Activated naive CD4-positive, alpha-beta T cell treated with anti-CD3 and anti-CD28 coated beads, Interleukin-2, amount 10 ng/mL, durations not matched to agents 7 days and 5 days (primary cell): ENCODE measurements around the gene PCDH9.

ENCODE experiments used
- CTCF ChIA-PET: fragments of 350-600 bp; sonication (Branson Sonifier 250); formaldehyde crosslinking; loops from one replicate; lab custom pipeline; 2021; ENCODE audit warnings: antibody characterized with exemption; lab: Charles Lee
- DNase-seq: peaks from one replicate; pipeline ENCODE4 v3.0.0-alpha.2; 2020
- H3K27ac Mint-ChIP-seq: one replicate; pipeline ENCODE4 v1.8.0; 2021; ENCODE audit warnings: mild to moderate bottlenecking, moderate library complexity, mixed read lengths
- H3K27me3 Mint-ChIP-seq: one replicate; pipeline ENCODE4 v1.8.0; 2021; ENCODE audit warnings: mild to moderate bottlenecking, mixed read lengths
- H3K36me3 Mint-ChIP-seq: one replicate; pipeline ENCODE4 v1.8.0; 2021; ENCODE audit warnings: mixed read lengths
- H3K4me1 Mint-ChIP-seq: one replicate; pipeline ENCODE4 v1.8.0; 2021; ENCODE audit warnings: mixed read lengths
- H3K4me3 Mint-ChIP-seq: one replicate; pipeline ENCODE4 v1.8.0; 2021; ENCODE audit warnings: mild to moderate bottlenecking, moderate library complexity, mixed read lengths
- H3K9me3 Mint-ChIP-seq: one replicate; pipeline ENCODE4 v1.8.0; 2021; ENCODE audit warnings: mixed read lengths

PCDH9 gene

DNA sequence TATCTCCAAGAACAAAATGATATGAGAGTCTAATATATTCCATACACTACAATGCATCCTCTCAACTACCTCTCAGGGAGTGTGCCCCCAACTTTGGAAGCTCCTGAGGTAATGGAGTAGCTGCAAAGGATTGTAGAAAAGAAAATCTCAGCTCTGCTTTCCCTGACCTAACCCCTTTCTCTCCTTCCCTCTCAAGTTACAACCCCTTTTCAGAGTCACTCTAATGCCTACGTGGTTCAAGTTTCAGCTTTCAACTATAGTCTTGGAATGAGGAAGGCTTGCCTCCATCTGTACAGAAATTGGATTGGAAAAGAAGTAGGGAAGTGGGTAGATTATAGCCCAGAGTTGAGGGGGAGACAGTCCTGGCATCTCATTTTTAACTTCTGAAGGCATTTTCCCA, 256.0 kb downstream of the PCDH9 start:
- H3K9me3 Mint-ChIP-seq, result no peaks in the 10 kb centered on the region
- H3K4me1 Mint-ChIP-seq, result no peaks in the 10 kb centered on the region
- no peaks in the 10 kb centered on the region for H3K27me3 Mint-ChIP-seq
- CTCF ChIA-PET, result no interaction called here
- no peak overlapping the region for H3K4me3 Mint-ChIP-seq
- H3K27ac Mint-ChIP-seq, result no peak overlapping the region
- DNase-seq, result no peak
- H3K36me3 Mint-ChIP-seq, result no peaks in the 10 kb centered on the region

DNA sequence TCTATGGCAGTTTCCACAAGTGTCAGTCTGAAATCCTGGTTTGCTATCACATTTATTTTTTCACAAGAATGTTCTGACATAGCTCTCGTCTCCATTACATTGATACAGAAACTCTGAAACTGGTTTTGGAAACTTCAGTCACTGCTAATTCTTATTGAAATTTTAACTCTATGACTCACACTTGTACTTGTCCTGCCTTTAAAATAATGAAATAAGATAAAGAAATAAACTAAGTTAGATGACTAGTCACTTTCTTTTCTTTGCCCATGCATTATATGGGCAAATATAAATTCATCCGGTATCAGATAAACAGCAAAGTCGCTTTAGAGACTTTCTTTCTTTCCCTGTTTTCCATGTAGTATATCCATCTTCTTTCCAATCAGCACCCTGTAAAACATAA, 257.5 kb downstream of the PCDH9 start:
- no peaks in the 10 kb centered on the region for H3K36me3 Mint-ChIP-seq
- no peaks in the 10 kb centered on the region for H3K4me1 Mint-ChIP-seq
- no peaks in the 10 kb centered on the region for H3K27me3 Mint-ChIP-seq
- DNase-seq, result no peak
- H3K9me3 Mint-ChIP-seq, result no peaks in the 10 kb centered on the region
- H3K4me3 Mint-ChIP-seq, result no peak overlapping the region
- CTCF ChIA-PET, result no interaction called here
- no peak overlapping the region for H3K27ac Mint-ChIP-seq

DNA sequence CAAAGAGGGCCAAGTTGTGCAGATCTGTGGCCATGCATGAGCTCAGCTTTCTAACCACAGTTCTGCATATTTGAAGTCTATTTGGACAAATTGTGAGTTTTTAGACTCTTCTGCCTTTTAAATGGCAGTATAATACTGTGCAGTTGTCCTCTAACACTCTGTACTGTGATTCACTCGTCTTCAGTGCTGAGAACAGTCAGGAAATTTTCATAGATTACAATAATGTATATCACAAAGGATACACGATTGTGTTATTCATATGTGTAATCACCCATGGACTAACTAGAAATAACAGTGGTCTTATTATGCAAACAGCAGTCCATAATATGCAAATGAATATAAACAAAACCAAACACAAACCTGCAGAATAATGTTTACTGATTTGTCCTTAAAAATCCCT, 259.1 kb downstream of the PCDH9 start:
- CTCF ChIA-PET, result no interaction called here
- Mint-ChIP-seq H3K36me3 (no peaks in the 10 kb centered on the region), H3K27me3 (no peaks in the 10 kb centered on the region), H3K27ac (no peak overlapping the region), H3K4me1 (no peaks in the 10 kb centered on the region), H3K4me3 (no peak overlapping the region), H3K9me3 (no peaks in the 10 kb centered on the region)
- DNase-seq, result no peak

DNA sequence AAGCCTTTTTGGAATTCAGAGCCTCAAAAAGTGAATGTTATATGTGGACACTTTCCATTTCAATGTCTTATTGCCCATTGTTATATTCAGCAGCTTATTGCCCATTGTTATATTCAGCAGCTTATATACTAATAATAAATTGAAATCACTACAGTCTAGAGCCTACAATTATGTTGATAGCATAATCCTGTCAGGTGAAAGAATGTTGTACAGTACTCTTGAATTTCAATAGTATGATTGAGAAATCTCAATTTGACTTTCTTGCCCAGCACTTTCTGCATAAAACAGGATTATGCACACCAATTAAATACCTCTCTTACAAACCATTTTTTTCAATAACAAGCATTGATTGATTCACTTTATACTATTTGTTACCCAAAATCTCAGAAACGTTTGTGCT, 260.8 kb downstream of the PCDH9 start:
- Mint-ChIP-seq H3K4me1 (no peaks in the 10 kb centered on the region), H3K27me3 (no peaks in the 10 kb centered on the region), H3K9me3 (no peaks in the 10 kb centered on the region), H3K4me3 (no peak overlapping the region), H3K36me3 (no peaks in the 10 kb centered on the region), H3K27ac (no peak overlapping the region)
- CTCF ChIA-PET, result no interaction called here
- DNase-seq, result no peak

DNA sequence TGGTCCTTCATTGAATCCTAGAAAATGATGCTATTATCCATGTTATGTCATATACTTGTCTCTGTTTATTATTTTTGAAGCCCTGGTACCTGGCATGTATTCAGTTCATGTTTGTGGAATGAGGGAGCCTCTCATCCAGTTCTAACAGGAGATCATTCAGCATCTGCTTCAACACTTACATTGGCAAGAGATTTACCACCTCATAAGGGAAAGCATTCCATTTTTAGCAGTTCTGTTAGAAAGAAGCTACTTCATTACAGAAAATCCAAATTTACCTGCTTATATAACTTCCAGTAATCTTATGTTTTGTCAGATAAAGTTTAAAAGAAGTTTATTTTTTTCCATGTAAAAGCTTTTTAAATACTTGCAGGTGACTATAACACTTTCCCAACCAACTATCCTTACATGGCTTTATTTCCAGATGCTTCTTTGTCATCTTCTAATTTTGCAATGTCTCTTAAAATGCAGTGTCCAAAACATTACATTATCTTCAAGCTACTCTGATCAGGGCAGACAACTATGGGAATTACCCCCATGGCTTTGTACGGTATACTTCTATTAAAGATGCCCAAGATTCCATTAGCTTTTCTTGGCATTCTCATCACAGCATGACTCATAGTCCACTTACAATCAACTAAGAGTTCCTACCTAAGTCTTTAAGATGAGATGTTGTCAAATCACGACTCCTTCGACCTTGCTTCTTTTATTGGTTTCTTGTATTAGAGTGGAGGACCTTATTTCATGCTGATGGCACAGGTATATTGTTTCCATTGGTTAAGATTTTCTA, 262.1 kb downstream of the PCDH9 start:
- Mint-ChIP-seq H3K4me3 (no peak overlapping the region), H3K27me3 (no peaks in the 10 kb centered on the region), H3K9me3 (no peaks in the 10 kb centered on the region), H3K4me1 (no peaks in the 10 kb centered on the region), H3K27ac (no peak overlapping the region), H3K36me3 (no peaks in the 10 kb centered on the region)
- CTCF ChIA-PET, result no interaction called here
- DNase-seq, result no peak

DNA sequence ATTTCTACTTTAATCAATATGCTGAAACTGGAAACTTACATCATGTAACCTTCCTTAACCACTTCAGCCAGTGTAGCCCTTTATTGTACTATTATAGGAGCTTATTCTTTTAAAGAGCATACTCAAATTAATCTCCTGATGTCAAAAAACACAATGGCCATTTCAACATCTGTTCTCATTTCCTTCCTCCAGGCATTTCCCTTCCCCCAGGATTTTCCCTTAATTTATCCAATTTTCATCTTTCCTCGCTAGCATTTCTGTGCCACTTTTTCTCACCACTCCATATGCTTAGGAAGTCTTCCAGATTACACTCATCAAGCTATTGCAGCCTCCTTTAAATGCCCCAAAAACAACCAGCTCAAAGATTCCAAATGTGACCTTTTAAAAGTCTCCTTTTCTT, 265.0 kb downstream of the PCDH9 start:
- Mint-ChIP-seq H3K9me3 (no peaks in the 10 kb centered on the region), H3K36me3 (no peaks in the 10 kb centered on the region), H3K4me3 (no peak overlapping the region), H3K27ac (no peak overlapping the region), H3K27me3 (no peaks in the 10 kb centered on the region), H3K4me1 (no peaks in the 10 kb centered on the region)
- CTCF ChIA-PET, result no interaction called here
- no peak for DNase-seq

DNA sequence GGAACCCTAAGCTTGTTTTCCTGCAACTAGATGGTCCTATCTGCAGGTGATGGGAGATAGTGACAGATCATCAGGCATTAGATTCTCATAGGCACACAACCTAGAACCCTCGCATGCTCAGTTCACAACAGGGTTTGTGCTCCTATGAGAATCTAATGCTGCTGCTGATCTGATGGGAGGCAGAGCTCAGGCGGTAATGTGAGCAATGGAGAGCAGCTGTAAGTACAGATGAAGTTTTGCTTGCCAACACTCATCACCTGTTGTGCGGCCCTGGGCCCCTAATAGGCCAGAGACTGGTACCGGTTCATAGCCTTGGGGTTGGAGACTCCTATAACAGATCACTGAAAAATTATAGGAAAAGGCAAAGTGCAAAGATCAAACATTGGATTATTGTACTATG, 267.2 kb downstream of the PCDH9 start:
- Mint-ChIP-seq H3K4me1 (no peaks in the 10 kb centered on the region), H3K27me3 (no peaks in the 10 kb centered on the region), H3K27ac (no peak overlapping the region), H3K36me3 (no peaks in the 10 kb centered on the region), H3K9me3 (no peaks in the 10 kb centered on the region), H3K4me3 (no peak overlapping the region)
- no peak for DNase-seq
- CTCF ChIA-PET, result no interaction called here

DNA sequence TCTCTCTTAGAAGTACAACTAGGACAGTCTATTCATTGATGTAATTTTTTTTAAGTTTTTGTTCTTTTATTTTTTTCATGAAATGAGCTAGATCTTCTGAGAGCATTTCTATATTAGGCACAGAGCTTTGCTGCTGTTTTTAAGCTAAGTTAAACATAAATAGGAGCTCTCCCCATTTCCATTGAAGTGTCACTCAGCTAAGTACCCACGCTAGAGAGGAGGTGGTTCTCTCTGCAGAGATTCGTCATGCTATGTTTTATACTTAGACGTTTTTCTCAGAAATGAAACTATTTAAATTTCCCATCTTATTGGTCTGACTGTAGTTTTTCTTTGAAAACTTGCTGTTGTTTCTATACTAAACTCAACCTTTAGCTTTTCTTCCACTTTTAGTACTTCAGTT, 271.5 kb downstream of the PCDH9 start:
- Mint-ChIP-seq H3K4me3 (no peak overlapping the region), H3K4me1 (no peaks in the 10 kb centered on the region), H3K9me3 (no peaks in the 10 kb centered on the region), H3K27ac (no peak overlapping the region), H3K36me3 (no peaks in the 10 kb centered on the region), H3K27me3 (no peaks in the 10 kb centered on the region)
- DNase-seq, result no peak
- CTCF ChIA-PET, result no interaction called here

DNA sequence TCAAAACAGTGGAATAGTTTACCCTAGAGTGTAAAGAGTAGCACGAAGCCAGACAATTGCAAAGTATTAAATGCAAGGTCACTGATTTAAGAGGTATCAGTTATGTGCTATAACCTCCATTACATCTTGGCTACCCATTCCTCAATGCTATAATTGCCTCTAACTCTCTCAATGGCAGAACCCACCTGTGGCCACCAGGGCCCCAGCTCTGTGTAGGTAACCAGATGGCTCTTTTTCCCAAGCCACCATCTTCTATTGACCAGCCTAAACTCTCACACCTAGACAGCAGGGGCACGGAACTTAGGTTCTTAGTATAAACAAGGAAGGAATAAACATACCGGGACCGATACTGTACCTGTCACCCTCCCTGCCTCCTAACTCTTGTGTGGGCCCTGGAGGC, 277.6 kb downstream of the PCDH9 start:
- CTCF ChIA-PET, result no interaction called here
- no peak overlapping the region for H3K27ac Mint-ChIP-seq
- H3K9me3 Mint-ChIP-seq, result no peaks in the 10 kb centered on the region
- no peak for DNase-seq
- H3K36me3 Mint-ChIP-seq, result no peaks in the 10 kb centered on the region
- H3K27me3 Mint-ChIP-seq, result no peaks in the 10 kb centered on the region
- no peaks in the 10 kb centered on the region for H3K4me1 Mint-ChIP-seq
- no peak overlapping the region for H3K4me3 Mint-ChIP-seq

DNA sequence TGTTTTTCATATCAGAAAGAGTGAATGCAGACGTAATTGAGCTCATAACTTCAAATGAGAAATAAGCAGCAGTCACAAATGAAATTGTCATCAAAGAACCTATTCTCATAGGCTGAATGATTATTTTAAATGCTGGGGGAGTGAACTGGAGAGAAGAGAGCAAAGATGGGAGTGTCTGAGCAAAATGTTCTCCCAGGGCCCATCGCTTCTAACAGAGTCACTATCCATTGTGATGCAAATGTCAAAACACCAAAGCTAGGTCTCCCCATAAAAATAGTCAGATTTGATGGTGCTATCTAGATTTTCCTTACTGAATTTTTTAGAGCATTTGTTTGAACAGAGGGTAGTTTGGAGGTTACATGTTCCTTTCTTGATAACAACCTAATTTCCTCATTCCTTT, 278.7 kb downstream of the PCDH9 start:
- Mint-ChIP-seq H3K27me3 (no peaks in the 10 kb centered on the region), H3K4me3 (no peak overlapping the region), H3K36me3 (no peaks in the 10 kb centered on the region), H3K27ac (no peak overlapping the region), H3K9me3 (no peaks in the 10 kb centered on the region), H3K4me1 (no peaks in the 10 kb centered on the region)
- DNase-seq, result no peak
- CTCF ChIA-PET, result no interaction called here

DNA sequence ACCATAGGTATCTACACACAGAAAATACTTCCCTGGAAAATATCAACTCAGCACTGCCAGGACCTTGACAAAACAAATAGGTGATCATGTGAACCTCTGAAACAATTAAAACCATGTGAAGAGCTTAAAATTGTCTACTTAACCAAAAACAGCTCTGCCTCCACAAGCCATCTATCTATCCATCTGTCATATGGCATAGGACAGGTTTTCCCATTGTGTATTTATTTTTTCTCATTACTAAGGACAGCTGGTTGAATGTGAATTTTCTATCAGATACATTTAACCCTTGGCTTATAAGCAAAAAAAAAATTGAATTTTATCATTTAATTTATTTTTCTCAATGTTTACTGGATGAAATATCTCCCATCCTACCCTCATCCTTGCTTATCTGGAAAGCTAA, 279.5 kb downstream of the PCDH9 start:
- H3K36me3 Mint-ChIP-seq, result no peaks in the 10 kb centered on the region
- CTCF ChIA-PET, result no interaction called here
- H3K27me3 Mint-ChIP-seq, result no peaks in the 10 kb centered on the region
- no peak for DNase-seq
- H3K27ac Mint-ChIP-seq, result no peak overlapping the region
- no peaks in the 10 kb centered on the region for H3K4me1 Mint-ChIP-seq
- H3K4me3 Mint-ChIP-seq, result no peak overlapping the region
- no peaks in the 10 kb centered on the region for H3K9me3 Mint-ChIP-seq

DNA sequence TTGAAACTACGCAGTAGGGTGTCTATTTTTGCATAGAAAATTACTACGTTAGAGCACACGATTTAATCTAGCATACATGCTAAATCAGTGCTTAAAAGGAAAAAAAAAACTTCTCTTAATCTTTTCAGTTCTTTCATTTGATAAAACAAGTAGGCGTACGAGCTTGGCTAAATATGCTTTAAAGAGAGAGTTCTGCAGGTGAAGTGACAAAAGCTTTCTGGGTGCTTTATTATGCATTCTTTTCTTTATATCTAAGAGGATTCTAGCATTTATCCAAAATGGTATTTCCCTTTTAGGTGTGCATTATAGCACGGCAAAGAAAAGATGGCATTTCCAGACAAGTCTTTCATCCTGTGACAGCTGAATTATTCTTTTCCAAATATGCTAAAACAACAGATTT, 281.2 kb downstream of the PCDH9 start:
- Mint-ChIP-seq H3K27me3 (no peaks in the 10 kb centered on the region), H3K27ac (no peak overlapping the region), H3K9me3 (no peaks in the 10 kb centered on the region), H3K36me3 (no peaks in the 10 kb centered on the region), H3K4me1 (no peaks in the 10 kb centered on the region), H3K4me3 (no peak overlapping the region)
- CTCF ChIA-PET, result no interaction called here
- DNase-seq, result no peak

DNA sequence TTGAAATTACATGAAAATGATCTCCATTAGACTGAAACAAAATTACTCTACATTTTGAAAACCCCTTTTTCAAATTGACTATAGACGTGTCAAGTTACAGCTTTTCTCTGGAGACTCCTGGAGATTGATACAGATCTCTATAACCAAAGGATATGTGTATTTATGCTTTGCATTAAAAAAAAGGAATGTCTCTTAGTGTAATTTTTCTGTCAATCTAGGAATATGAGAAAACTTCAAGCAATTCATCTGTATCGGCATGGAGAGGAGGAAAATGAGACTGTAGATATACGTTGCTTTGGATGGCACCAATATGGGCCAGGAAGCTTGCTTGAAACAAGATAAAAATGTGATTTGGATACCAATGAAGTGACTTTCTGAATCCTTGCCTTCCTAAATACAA, 286.6 kb downstream of the PCDH9 start:
- no peak for DNase-seq
- H3K27ac Mint-ChIP-seq, result no peak overlapping the region
- no peaks in the 10 kb centered on the region for H3K27me3 Mint-ChIP-seq
- no peaks in the 10 kb centered on the region for H3K9me3 Mint-ChIP-seq
- H3K4me3 Mint-ChIP-seq, result no peak overlapping the region
- no peaks in the 10 kb centered on the region for H3K4me1 Mint-ChIP-seq
- no peaks in the 10 kb centered on the region for H3K36me3 Mint-ChIP-seq
- CTCF ChIA-PET, result no interaction called here

DNA sequence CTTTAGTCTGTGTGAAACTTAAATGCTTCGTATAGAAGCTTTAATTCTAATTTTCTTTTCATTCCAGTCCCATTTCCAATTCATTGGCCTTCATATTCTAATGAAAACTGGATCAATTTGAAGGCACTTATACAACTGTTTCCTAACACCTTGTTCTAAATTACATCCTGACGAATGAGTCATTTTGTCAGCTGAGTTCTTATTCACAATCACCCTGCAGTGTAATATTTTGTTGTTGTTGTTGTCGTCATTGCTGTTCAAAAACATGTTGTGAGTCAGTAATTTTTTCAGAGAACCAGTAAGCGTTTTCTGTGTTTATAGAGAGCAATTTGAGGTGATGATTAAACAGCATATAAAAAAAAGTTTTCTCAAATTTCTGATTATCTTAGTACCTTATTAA, 290.0 kb downstream of the PCDH9 start:
- Mint-ChIP-seq H3K9me3 (no peaks in the 10 kb centered on the region), H3K36me3 (no peaks in the 10 kb centered on the region), H3K4me3 (no peak overlapping the region), H3K27ac (no peak overlapping the region), H3K27me3 (no peaks in the 10 kb centered on the region), H3K4me1 (no peaks in the 10 kb centered on the region)
- no peak for DNase-seq
- CTCF ChIA-PET, result no interaction called here

DNA sequence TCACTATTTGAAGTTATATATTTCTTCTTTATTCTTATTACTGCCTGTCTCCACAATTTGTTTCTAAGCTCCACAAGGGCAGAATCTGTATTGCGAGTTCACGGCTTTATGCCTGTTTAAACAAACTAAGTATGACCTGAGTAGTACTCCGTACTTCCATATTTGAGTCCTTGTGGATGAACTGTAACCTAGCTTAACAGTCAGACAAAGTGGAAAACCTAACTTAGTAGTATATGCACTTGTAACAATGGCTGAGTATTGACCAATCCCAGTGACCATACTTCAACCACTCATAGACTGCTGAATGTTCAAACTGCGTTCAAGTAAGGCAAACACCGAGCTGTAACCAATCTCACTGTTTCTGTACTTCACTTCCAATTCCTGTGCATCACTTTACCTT, 292.7 kb downstream of the PCDH9 start:
- no peak overlapping the region for H3K27ac Mint-ChIP-seq
- CTCF ChIA-PET, result no interaction called here
- no peaks in the 10 kb centered on the region for H3K4me1 Mint-ChIP-seq
- no peak for DNase-seq
- no peaks in the 10 kb centered on the region for H3K9me3 Mint-ChIP-seq
- H3K27me3 Mint-ChIP-seq, result no peaks in the 10 kb centered on the region
- no peak overlapping the region for H3K4me3 Mint-ChIP-seq
- no peaks in the 10 kb centered on the region for H3K36me3 Mint-ChIP-seq

DNA sequence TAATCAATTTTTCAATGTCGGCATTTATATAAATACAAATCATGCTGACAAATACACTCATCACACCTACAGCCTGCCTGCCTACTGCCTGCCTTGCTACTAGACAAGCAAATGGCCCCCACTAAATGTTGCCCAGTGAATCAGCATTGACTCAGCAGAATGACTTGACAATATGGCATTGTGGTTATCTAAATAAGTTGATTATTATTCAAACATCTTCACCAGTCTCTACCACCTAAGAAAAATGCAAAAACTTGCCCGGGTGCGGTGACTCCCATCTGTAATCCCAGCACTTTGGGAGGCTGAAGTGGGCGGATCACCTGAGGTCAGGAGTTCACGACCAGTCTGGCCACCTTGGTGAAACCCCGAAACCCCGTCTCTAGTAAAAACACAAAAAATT, 296.1 kb downstream of the PCDH9 start:
- H3K27ac Mint-ChIP-seq, result no peak overlapping the region
- no peak for DNase-seq
- H3K4me3 Mint-ChIP-seq, result no peak overlapping the region

More for the DNA sequence above, 296.1 kb downstream of the PCDH9 start:
- H3K36me3 Mint-ChIP-seq, result no peaks in the 10 kb centered on the region
- no peaks in the 10 kb centered on the region for H3K4me1 Mint-ChIP-seq
- H3K9me3 Mint-ChIP-seq, result no peaks in the 10 kb centered on the region
- CTCF ChIA-PET, result no interaction called here
- no peaks in the 10 kb centered on the region for H3K27me3 Mint-ChIP-seq
